Gastrocnemius medialis (tissue), 4 donors: ENCODE measurements around the gene ACAD10. TPM values are rescaled to one million over a fixed set of nuclear protein-coding genes. Genes with fewer than 3 reads are reported as not detected.
A peak's percentile ranks its signal among the peaks of the same experiment; 100 is the strongest.

Source experiments
- ATAC-seq, 2 donors: fragments of 150-250 bp; one replicate each; pipeline ENCODE4 v1.9.1; 2016
- DNase-seq, 2 donors: peaks; one replicate each; pipeline ENCODE4 v3.0.0-alpha.2; 2019
- H3K27ac ChIP-seq, 4 donors: fragments of 200-600 bp; sonication (generic); 1 replicate in 1 of 4; 2 replicates in 3 of 4; pipeline ENCODE4 v1.5.1; 2016 to 2018; ENCODE audit warnings: mild to moderate bottlenecking in 2 of 4, moderate library complexity in 1 of 4
- H3K27me3 ChIP-seq, 3 donors: fragments of 200-600 bp; sonication (generic) in 2 of 3; 1 replicate in 1 of 3; 2 replicates in 2 of 3; pipeline versions ENCODE4 v1.5.1 to v1.6.0; 2016 to 2019; ENCODE audit warnings: mild to moderate bottlenecking in 1 of 3, moderate library complexity in 1 of 3
- H3K36me3 ChIP-seq, 2 donors: fragments of 200-600 bp; sonication (generic) in 1 of 2; one replicate each; pipeline ENCODE4 v1.5.1; 2017 to 2018
- H3K4me1 ChIP-seq, 2 donors: fragments of 200-600 bp; sonication (generic) in 1 of 2; one replicate each; pipeline ENCODE4 v1.5.1; 2016 to 2017; ENCODE audit warnings: mild to moderate bottlenecking in 2 of 2
- H3K4me3 ChIP-seq, 4 donors: fragments of 200-600 bp; sonication (generic) in 3 of 4; 1 replicate in 1 of 4; 2 replicates in 3 of 4; pipeline ENCODE4 v1.5.1; 2016 to 2019; ENCODE audit warnings: mild to moderate bottlenecking in 2 of 4
- H3K9me3 ChIP-seq, 3 donors: fragments of 200-600 bp; sonication (generic) in 2 of 3; 1 replicate in 1 of 3; 2 replicates in 2 of 3; pipeline ENCODE4 v1.5.1; 2016 to 2019
- CTCF ChIP-seq, 5 experiments: fragments of 450-650 bp in 3 of 5; fragments of 200-600 bp in 2 of 5; sonication (generic) in 2 of 5; IDR thresholded peaks in 4 of 5; conservative IDR thresholded peaks in 1 of 5; 1 replicate in 4 of 5; 2 replicates in 1 of 5; pipeline ENCODE4 v1.5.1; 2016 to 2019; ENCODE audit warnings: antibody characterized with exemption in 5 of 5, mild to moderate bottlenecking in 3 of 5, moderate library complexity in 3 of 5
- POLR2A ChIP-seq, 2 donors: fragments of 450-650 bp; IDR thresholded peaks; one replicate each; pipeline ENCODE4 v1.6.1; 2017; ENCODE audit warnings: antibody characterized with exemption in 2 of 2, mild to moderate bottlenecking in 2 of 2, moderate library complexity in 2 of 2
- in situ Hi-C, 4 donors: fragments of 200-750 bp; cut with MboI; loops; one replicate each; pipeline versions ENCODE4 v1.15.0 to v1.8.0; 2017; ENCODE audit warnings: low sequenced_read_pairs in 4 of 4
- intact Hi-C: fragments of 100-400 bp; cut with DNase I; formaldehyde crosslinking; loops from one replicate; pipeline ENCODE4 v1.15.1; 2023; ENCODE audit warnings: low total_unique reads
- total RNA-seq, 4 donors: library from RNA; depleted of rRNA; stranded (reverse); fragments of >200 nt; gene quantifications; one replicate each; pipeline versions ENCODE4 v1.1.0 to v1.2.3, GENCODE V29; 2016

ACAD10 gene
- total RNA-seq, 4 donors from 2014 or later = 8.3 to 12.6 (median 11.7) TPM

- in situ Hi-C loops = loop anchor here in 1 of 4 donors (5.0 kb wide), 1 partner anchor 58 kb away; no protein-coding TSS in a partner anchor
- H3K4me3 ChIP-seq = no peak overlapping the region
- H3K27ac ChIP-seq = no peak overlapping the region
- H3K36me3 ChIP-seq = peaks cover 0 to 51% of the 10 kb centered on the region in 2 donors
- peaks cover 0 to 5% of the 10 kb centered on the region in 2 donors for H3K4me1 ChIP-seq
- ATAC-seq = no peak
- intact Hi-C loops = no loop called here
- no peak for DNase-seq
- TF ChIP-seq CTCF (IDR thresholded peaks at IDR 0.05 in 4 of 5, conservative IDR thresholded peaks at IDR 0.05 in 1 of 5) (no peak), POLR2A (IDR thresholded peaks at IDR 0.05) (no peak)
- no peaks in the 10 kb centered on the region for H3K27me3 ChIP-seq
- H3K9me3 ChIP-seq = no peaks in the 10 kb centered on the region
Observed at GRCh38 chr12:111748867-111749266, 63.0 kb downstream of the ACAD10 start.

- no peak for TF ChIP-seq CTCF (IDR thresholded peaks at IDR 0.05 in 4 of 5, conservative IDR thresholded peaks at IDR 0.05 in 1 of 5)
- TF ChIP-seq POLR2A (IDR thresholded peaks at IDR 0.05) = no peak
- DNase-seq (no peak), ATAC-seq (no peak)
- H3K27me3 ChIP-seq = no peaks in the 10 kb centered on the region
- no peaks in the 10 kb centered on the region for H3K9me3 ChIP-seq
- H3K27ac ChIP-seq = no peak overlapping the region
- H3K4me1 ChIP-seq = peaks cover 3 to 5% of the 10 kb centered on the region in 2 donors
- intact Hi-C loops (no loop called here), in situ Hi-C loops (loop anchor here in 1 of 4 donors (5.0 kb wide), 1 partner anchor 58 kb away; no protein-coding TSS in a partner anchor)
- peaks cover 0 to 47% of the 10 kb centered on the region in 2 donors for H3K36me3 ChIP-seq
- no peak overlapping the region for H3K4me3 ChIP-seq
Observed at GRCh38 chr12:111749391-111749790, 63.5 kb downstream of the ACAD10 start.

- Histone ChIP-seq H3K27me3 (no peaks in the 10 kb centered on the region), H3K4me1 (peaks cover 24 to 27% of the 10 kb centered on the region in 2 donors), H3K27ac (peak overlapping the region in 3 of 4 donors; percentile 14 to 60 (median 28)), H3K9me3 (no peaks in the 10 kb centered on the region), H3K4me3 (no peak overlapping the region), H3K36me3 (peaks cover 0 to 10% of the 10 kb centered on the region in 2 donors)
- in situ Hi-C loops = loop anchor here in 1 of 4 donors (5.0 kb wide), 1 partner anchor 34 kb away; no protein-coding TSS in a partner anchor
- intact Hi-C loops = loop anchor here (1.0 kb wide), 2 partner anchors 35 to 60 kb away; no protein-coding TSS in a partner anchor
- TF ChIP-seq CTCF (IDR thresholded peaks at IDR 0.05 in 4 of 5, conservative IDR thresholded peaks at IDR 0.05 in 1 of 5) (peak; percentile 69 to 90 (median 80)), POLR2A (IDR thresholded peaks at IDR 0.05) (no peak)
- ATAC-seq (peak; percentile 65 to 76), DNase-seq (peak in 1 of 2 donors; percentile 61)
Observed at GRCh38 chr12:111753144-111753881, 67.5 kb downstream of the ACAD10 start.

GRCh38 chr12:111754671-111755070 is 68.8 kb downstream of the ACAD10 start:
- Histone ChIP-seq H3K36me3 (peaks cover 0 to 2% of the 10 kb centered on the region in 2 donors), H3K27ac (peak overlapping the region; percentile 10 to 60 (median 26)), H3K4me1 (peaks cover 29 to 32% of the 10 kb centered on the region in 2 donors), H3K9me3 (no peaks in the 10 kb centered on the region), H3K27me3 (no peaks in the 10 kb centered on the region), H3K4me3 (no peak overlapping the region)
- DNase-seq = peak in 1 of 2 donors; percentile 61
- in situ Hi-C loops = loop anchor here in 3 of 4 donors (5.0 kb wide), 3 partner anchors 33 to 58 kb away; no protein-coding TSS in a partner anchor
- peak in 1 of 2 donors; percentile 52 for ATAC-seq
- TF ChIP-seq CTCF (IDR thresholded peaks at IDR 0.05 in 4 of 5, conservative IDR thresholded peaks at IDR 0.05 in 1 of 5) = no peak
- TF ChIP-seq POLR2A (IDR thresholded peaks at IDR 0.05) = no peak
- intact Hi-C loops = no loop called here
